HEK293 (cell line): ENCODE results near the gene SRC.

Experiments
- CTCF ChIA-PET: fragments of 350-600 bp; formaldehyde crosslinking; extraction: SDS; loops from one replicate; lab custom pipeline; 2021; ENCODE audit warnings: antibody characterized with exemption; lab: Yijun Ruan, JAX
- POLR2A ChIA-PET: fragments of 300-600 bp; formaldehyde crosslinking; extraction: SDS; loops from one replicate; lab custom pipeline; 2020; ENCODE audit warnings: antibody characterized with exemption, inconsistent platforms; lab: Yijun Ruan, JAX
- H3K27ac ChIP-seq: fragments of 200-500 bp; sonication (Bioruptor generic); 2 replicates; pipeline ENCODE4 v1.5.1; 2014; ENCODE audit warnings: low read depth, low read length, control low read depth, inconsistent platforms; ENCODE audit errors: extremely low read depth
- H3K36me3 ChIP-seq, 2 experiments: fragments of 200-500 bp in 1 of 2; sonication (Bioruptor generic) in 1 of 2; 1 replicate in 1 of 2; 2 replicates in 1 of 2; pipeline ENCODE4 v1.5.1; 2014 to 2017; ENCODE audit warnings: inconsistent platforms in 2 of 2, low read length in 2 of 2; ENCODE audit not compliant: control insufficient read depth in 2 of 2, insufficient read depth in 1 of 2
- H3K4me1 ChIP-seq: fragments of 200-500 bp; sonication (Bioruptor generic); 2 replicates; pipeline ENCODE4 v1.5.1; 2014; ENCODE audit warnings: mild to moderate bottlenecking, low read length, inconsistent platforms; ENCODE audit not compliant: control insufficient read depth, insufficient read depth
- H3K4me3 ChIP-seq: 2 replicates; pipeline ENCODE4 v1.5.1; 2011; ENCODE audit warnings: low read depth, mild to moderate bottlenecking, control low read depth, low read length, moderate library complexity
- H3K9me3 ChIP-seq: fragments of 200-500 bp; sonication (Bioruptor generic); 2 replicates; pipeline ENCODE4 v1.5.1; 2014; ENCODE audit warnings: low read depth, low read length, inconsistent platforms; ENCODE audit not compliant: control insufficient read depth, insufficient read depth
- PRDM10 ChIP-seq: fragments of 450-650 bp; formaldehyde crosslinking; IDR thresholded peaks from 2 replicates; pipeline ENCODE4 v1.5.1; 2016; ENCODE audit warnings: missing biosample characterization, missing genetic modification characterization
- REST ChIP-seq: fragments of 450-650 bp; formaldehyde crosslinking; IDR thresholded peaks from 2 replicates; pipeline ENCODE4 v1.5.1; 2016; ENCODE audit warnings: missing biosample characterization, missing genetic modification characterization
- ZBTB21 ChIP-seq: fragments of 450-650 bp; formaldehyde crosslinking; IDR thresholded peaks from 2 replicates; pipeline ENCODE4 v1.5.1; 2017; ENCODE audit warnings: missing biosample characterization, missing genetic modification characterization
- ZBTB49 ChIP-seq: fragments of 450-650 bp; formaldehyde crosslinking; IDR thresholded peaks from 2 replicates; pipeline ENCODE4 v1.5.1; 2016; ENCODE audit warnings: missing biosample characterization, missing genetic modification characterization, low read depth
- ZFP3 ChIP-seq: fragments of 450-650 bp; formaldehyde crosslinking; IDR thresholded peaks from 2 replicates; pipeline ENCODE4 v1.5.1; 2016; ENCODE audit warnings: low read depth, missing biosample characterization, missing genetic modification characterization
- ZNF112 ChIP-seq: fragments of 450-650 bp; formaldehyde crosslinking; IDR thresholded peaks from 2 replicates; pipeline ENCODE4 v1.5.0; 2017; ENCODE audit warnings: missing biosample characterization, missing genetic modification characterization
- ZNF341 ChIP-seq: fragments of 450-650 bp; formaldehyde crosslinking; IDR thresholded peaks from 2 replicates; pipeline ENCODE4; 2016; ENCODE audit warnings: low read depth, missing biosample characterization, missing genetic modification characterization
- ZNF354C ChIP-seq: fragments of 450-650 bp; formaldehyde crosslinking; IDR thresholded peaks from 2 replicates; pipeline ENCODE4 v1.5.1; 2016; ENCODE audit warnings: missing biosample characterization, missing genetic modification characterization, low read depth, borderline replicate concordance
- ZNF48 ChIP-seq: fragments of 450-650 bp; formaldehyde crosslinking; IDR thresholded peaks from 2 replicates; pipeline ENCODE4 v1.5.1; 2016; ENCODE audit warnings: missing biosample characterization, missing genetic modification characterization
- ZNF510 ChIP-seq: fragments of 450-650 bp; formaldehyde crosslinking; IDR thresholded peaks from 2 replicates; pipeline ENCODE4 v1.5.1; 2018; ENCODE audit warnings: mild to moderate bottlenecking, missing genetic modification characterization, missing biosample characterization; ENCODE audit not compliant: insufficient replicate concordance
- ZNF585B ChIP-seq: fragments of 450-650 bp; formaldehyde crosslinking; IDR thresholded peaks from 2 replicates; pipeline ENCODE4 v1.5.1; 2016; ENCODE audit warnings: missing biosample characterization, missing genetic modification characterization
- ZNF776 ChIP-seq: fragments of 450-650 bp; formaldehyde crosslinking; IDR thresholded peaks from 2 replicates; pipeline ENCODE4 v1.5.0; 2017; ENCODE audit warnings: missing biosample characterization, missing genetic modification characterization, borderline replicate concordance
- ZNF785 ChIP-seq: fragments of 450-650 bp; formaldehyde crosslinking; IDR thresholded peaks from 2 replicates; pipeline ENCODE4 v1.5.1; 2016; ENCODE audit warnings: missing biosample characterization, missing genetic modification characterization
- ZNF792 ChIP-seq: fragments of 450-650 bp; formaldehyde crosslinking; IDR thresholded peaks from 2 replicates; pipeline ENCODE4 v1.5.1; 2016; ENCODE audit warnings: missing biosample characterization, missing genetic modification characterization
- ZSCAN4 ChIP-seq: fragments of 450-650 bp; formaldehyde crosslinking; IDR thresholded peaks from 2 replicates; pipeline ENCODE4 v1.5.1; 2017; ENCODE audit warnings: missing biosample characterization, missing genetic modification characterization

The SRC gene

GRCh38 chr20:37430778-37431460 lies 85.0 kb downstream of the SRC start:
- no peak overlapping the region for H3K4me3 ChIP-seq
- no peak for TF ChIP-seq ZBTB21 (tag by site-specific recombination)
- TF ChIP-seq ZNF354C (tag by site-specific recombination): no peak
- no peak for TF ChIP-seq ZNF112 (tag by site-specific recombination)
- no peak for TF ChIP-seq PRDM10
- TF ChIP-seq ZFP3 (tag by site-specific recombination): no peak
- peak; percentile 60; the same call in 1 of the 2 replicates for TF ChIP-seq REST
- no peak for TF ChIP-seq ZBTB49 (tag by site-specific recombination)
- no peak for TF ChIP-seq ZNF585B (tag by site-specific recombination)
- TF ChIP-seq ZNF776 (tag by site-specific recombination): no peak
- TF ChIP-seq ZSCAN4 (tag by site-specific recombination): peak; percentile 2; the same call in 1 of the 2 replicates
- TF ChIP-seq ZNF48: no peak
- TF ChIP-seq ZNF792 (tag by site-specific recombination): no peak
- ChIA-PET CTCF (interaction anchor here (0.7 kb wide), 2 partner anchors 138 to 688 kb away, joined by 3 to 4 read pairs; no protein-coding TSS in a partner anchor), POLR2A (interaction anchor here (1.0 kb wide), 1 partner anchor 8 kb away, joined by 3 read pairs; no protein-coding TSS in a partner anchor)
- no peaks in the 10 kb centered on the region for H3K36me3 ChIP-seq
- no peak overlapping the region for H3K27ac ChIP-seq
- H3K4me1 ChIP-seq: no peaks in the 10 kb centered on the region
- H3K9me3 ChIP-seq: no peaks in the 10 kb centered on the region

- Histone ChIP-seq H3K9me3 (no peaks in the 10 kb centered on the region), H3K36me3 (no peaks in the 10 kb centered on the region), H3K27ac (no peak overlapping the region), H3K4me1 (no peaks in the 10 kb centered on the region), H3K4me3 (no peak overlapping the region)
- CTCF ChIA-PET: no interaction called here
- TF ChIP-seq ZNF785 (no peak), ZNF510 (no peak), ZNF341 (no peak)
- POLR2A ChIA-PET: interaction anchor here (1.0 kb wide), 1 partner anchor 9 kb away, joined by 3 read pairs; no protein-coding TSS in a partner anchor
These were observed 85.8 kb downstream of the SRC start for GRCh38 chr20:37431786-37432185.
